NB4 (cell line): ENCODE measurements around the gene RASGEF1B.

Experiments used
- DNase-seq: peaks from one replicate; pipeline ENCODE4 v3.0.0; 2010; ENCODE audit warnings: low read depth
- H3K4me3 ChIP-seq: one replicate; pipeline ENCODE4 v1.5.1; 2011; ENCODE audit warnings: mild to moderate bottlenecking, low read depth, low read length, moderate library complexity
- MYC ChIP-seq: IDR thresholded peaks from 2 replicates; pipeline ENCODE4 v1.6.1; 2011; ENCODE audit warnings: low read depth, low read length
- POLR2A ChIP-seq: IDR thresholded peaks from 2 replicates; pipeline ENCODE4 v1.6.1; 2011; ENCODE audit warnings: mild to moderate bottlenecking; ENCODE audit not compliant: insufficient read length; ENCODE audit errors: extremely low read depth
- TF ChIP-seq, protein P1 (sequence below): IDR thresholded peaks from one replicate; pipeline ENCODE4 v1.5.1; 2012; ENCODE audit warnings: low read depth, low read length
- TF ChIP-seq, protein P2 (sequence below): IDR thresholded peaks from 2 replicates; pipeline ENCODE4 v1.6.1; 2011; ENCODE audit warnings: low read depth, low read length

The RASGEF1B gene

DNA sequence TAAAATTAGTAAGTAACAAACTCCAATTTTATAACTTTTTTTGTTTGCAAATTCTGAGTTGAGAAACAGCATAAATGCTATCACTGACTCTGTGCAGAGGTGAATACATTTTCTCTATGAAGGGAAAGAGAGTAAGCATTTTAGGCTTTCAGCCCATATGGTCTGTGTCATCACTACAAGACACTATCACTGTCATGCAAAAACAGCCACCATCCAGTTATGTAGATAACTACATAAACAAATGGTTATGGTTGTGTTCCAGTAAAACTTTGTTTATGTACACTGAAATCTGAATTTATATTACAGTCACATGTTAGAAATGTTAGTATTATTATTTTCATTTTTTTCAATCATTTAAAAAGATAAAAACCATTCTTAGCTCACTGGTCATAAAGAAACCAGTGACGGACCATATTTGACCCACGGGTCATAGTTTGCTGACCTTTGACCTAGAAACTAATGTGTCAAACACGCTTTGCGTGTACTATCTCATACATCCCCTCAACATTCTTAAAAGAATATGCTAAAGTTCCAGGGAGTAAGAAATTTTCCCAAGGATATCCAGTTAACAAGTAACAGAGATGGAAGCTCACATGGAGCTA lies 29.1 kb downstream of the RASGEF1B start:
- no peak for DNase-seq
- H3K4me3 ChIP-seq: no peak overlapping the region
- no peak for TF ChIP-seq MYC
- TF ChIP-seq, protein P1, sequence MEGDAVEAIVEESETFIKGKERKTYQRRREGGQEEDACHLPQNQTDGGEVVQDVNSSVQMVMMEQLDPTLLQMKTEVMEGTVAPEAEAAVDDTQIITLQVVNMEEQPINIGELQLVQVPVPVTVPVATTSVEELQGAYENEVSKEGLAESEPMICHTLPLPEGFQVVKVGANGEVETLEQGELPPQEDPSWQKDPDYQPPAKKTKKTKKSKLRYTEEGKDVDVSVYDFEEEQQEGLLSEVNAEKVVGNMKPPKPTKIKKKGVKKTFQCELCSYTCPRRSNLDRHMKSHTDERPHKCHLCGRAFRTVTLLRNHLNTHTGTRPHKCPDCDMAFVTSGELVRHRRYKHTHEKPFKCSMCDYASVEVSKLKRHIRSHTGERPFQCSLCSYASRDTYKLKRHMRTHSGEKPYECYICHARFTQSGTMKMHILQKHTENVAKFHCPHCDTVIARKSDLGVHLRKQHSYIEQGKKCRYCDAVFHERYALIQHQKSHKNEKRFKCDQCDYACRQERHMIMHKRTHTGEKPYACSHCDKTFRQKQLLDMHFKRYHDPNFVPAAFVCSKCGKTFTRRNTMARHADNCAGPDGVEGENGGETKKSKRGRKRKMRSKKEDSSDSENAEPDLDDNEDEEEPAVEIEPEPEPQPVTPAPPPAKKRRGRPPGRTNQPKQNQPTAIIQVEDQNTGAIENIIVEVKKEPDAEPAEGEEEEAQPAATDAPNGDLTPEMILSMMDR: no peak
- no peak for TF ChIP-seq POLR2A
- TF ChIP-seq, protein P2, sequence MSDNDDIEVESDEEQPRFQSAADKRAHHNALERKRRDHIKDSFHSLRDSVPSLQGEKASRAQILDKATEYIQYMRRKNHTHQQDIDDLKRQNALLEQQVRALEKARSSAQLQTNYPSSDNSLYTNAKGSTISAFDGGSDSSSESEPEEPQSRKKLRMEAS: no peak

DNA sequence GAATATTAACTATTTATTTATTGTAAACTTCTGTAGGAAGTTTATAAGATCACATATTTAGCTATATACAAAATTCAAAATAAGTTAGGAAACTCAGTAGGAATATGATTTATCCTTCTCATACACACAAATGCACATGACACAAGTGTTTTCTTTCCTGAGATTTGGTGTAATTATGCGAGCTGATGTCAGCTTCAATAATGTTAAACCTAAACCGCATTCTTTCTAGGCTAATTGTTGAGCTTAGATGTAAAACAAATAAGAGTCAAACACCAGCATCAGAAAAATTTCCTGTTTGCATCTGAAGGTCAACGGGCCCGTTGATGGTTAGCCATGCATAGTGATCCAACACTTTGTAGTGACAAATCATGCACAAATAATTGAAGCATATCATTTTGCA lies 30.8 kb downstream of the RASGEF1B start:
- DNase-seq: no peak
- TF ChIP-seq, protein P2: no peak
- TF ChIP-seq POLR2A: no peak
- no peak for TF ChIP-seq MYC
- TF ChIP-seq, protein P1: no peak
- no peak overlapping the region for H3K4me3 ChIP-seq

DNA sequence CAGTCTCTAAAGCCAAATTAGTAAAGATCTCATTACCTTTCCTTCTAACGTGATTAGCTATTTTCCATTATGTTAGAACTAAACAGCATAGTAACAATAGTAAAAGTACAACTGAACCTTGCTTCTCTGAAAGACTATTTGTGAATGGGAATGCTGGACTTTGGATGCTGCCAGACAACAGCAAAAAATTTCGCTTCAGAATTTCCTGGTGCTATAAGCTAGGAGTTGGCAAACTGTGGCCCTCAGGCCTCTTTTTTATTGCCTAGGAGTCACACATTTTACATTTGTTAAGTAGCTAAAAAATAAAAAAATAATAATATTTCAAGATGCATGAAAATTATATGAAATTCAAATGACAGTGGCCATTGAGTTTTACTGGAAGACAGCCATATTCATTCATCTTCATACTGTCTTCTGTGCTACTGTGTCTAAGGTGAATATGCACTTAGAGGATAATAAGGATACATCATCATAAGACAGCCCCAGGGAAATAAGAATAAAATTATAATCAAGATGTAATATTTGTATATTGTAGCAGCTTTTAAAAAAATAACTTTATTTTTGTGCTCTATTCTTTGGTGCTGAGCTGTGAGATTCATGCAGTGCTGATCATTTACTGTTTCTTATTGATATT lies 34.6 kb downstream of the RASGEF1B start:
- H3K4me3 ChIP-seq: no peak overlapping the region
- no peak for DNase-seq
- TF ChIP-seq, protein P1: no peak
- TF ChIP-seq MYC (no peak), POLR2A (no peak)
- TF ChIP-seq, protein P2: no peak

DNA sequence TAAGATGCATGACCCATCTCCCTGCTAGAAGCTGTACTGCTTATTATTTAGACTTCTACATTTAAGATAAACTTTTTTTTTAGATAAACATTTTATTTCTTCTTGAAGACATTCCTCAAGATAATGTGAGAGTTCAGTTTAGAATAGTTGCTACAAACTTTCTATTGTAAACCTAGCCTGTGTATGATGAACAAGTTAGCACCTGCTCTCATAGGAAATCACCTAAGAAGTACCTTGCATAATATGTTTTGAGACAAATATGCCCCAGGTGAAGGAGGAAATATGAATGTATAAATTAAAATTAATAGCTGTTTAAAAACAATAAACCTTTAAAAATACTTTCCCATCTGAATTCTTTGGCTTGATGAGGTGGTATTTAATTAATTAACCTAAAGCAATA lies 35.6 kb downstream of the RASGEF1B start:
- TF ChIP-seq MYC: no peak
- no peak for TF ChIP-seq POLR2A
- TF ChIP-seq, protein P2: no peak
- TF ChIP-seq, protein P1: no peak
- no peak overlapping the region for H3K4me3 ChIP-seq
- no peak for DNase-seq

DNA sequence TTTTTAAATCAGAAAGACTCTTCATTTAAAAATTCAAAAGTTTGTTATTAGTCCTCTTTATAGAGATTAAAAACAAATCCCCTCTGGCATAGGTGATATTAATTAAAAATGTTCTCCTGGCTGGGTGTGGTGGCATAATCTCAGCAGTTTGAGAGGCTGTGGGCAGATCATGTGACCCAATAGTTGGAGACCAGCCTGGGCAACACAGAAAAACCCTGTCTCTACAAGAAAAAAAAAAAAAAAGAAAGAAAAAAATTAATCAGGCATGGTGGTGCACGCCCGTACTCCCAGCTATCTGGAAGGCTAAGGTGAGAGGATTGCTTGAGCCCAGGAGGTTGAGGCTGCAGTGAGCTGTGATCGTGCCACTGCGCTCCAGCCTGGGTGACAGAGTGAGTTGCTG lies 38.9 kb downstream of the RASGEF1B start:
- H3K4me3 ChIP-seq: no peak overlapping the region
- no peak for DNase-seq
- TF ChIP-seq, protein P1: no peak
- TF ChIP-seq MYC (no peak), POLR2A (no peak)
- TF ChIP-seq, protein P2: no peak
